ENCODE data around the gene SPANXN1.
"Not testable (repeated sequence)": the region's sequence is repeated elsewhere in the genome, so short reads cannot be mapped to it uniquely, and the experiment has no call there.

Gene SPANXN1
- total RNA-seq, result 0 reads per million in 3 donors

DNA sequence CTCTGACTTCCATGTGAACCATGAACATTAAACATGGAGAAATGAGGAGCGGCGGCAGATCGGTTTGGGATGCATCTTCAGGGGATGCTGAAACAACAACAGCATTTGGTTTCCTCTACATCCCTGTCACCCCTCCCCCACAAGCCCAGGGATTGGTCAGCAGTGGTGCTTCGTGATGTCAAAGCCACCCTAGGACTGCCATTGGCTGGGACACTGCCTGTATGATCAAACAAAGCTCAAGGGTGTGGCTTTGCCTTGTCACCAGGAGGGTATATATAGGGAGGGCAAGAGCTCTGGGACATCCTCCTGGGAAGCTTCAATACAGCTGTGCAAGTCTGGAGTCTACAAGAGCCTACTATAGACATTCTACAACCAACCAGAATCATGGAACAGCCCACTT is at the start of gene SPANXN1:
SPANXN1 (plus strand) TSS at position 301 of the 400 bp plus-strand sequence; CDS start at position 385, 84 bp downstream.
- H3K27me3 ChIP-seq (replicated peaks; ENCODE audit: control insufficient read depth, insufficient read depth, low read length, poor library complexity, severe bottlenecking); H3K9me3 ChIP-seq (ENCODE audit: control insufficient read depth, low read length); H3K36me3 ChIP-seq (ENCODE audit: control insufficient read depth, insufficient read depth, low read length); H3K4me1 ChIP-seq (ENCODE audit: control insufficient read depth, insufficient read depth, low read length, poor library complexity, severe bottlenecking); H3K27ac ChIP-seq (ENCODE audit: insufficient read depth, low read length, poor library complexity, severe bottlenecking); H3K4me3 ChIP-seq (ENCODE audit: insufficient read depth, low read depth, low read length, poor library complexity, severe bottlenecking); DNase-seq: not testable (repeated sequence)

- no peak for DNase-seq
- Histone ChIP-seq H3K9me3 (ENCODE audit: control insufficient read depth, low read length) (no peaks in the 10 kb centered on the region), H3K4me1 (ENCODE audit: control insufficient read depth, insufficient read depth, low read length, poor library complexity, severe bottlenecking) (no peaks in the 10 kb centered on the region), H3K4me3 (ENCODE audit: insufficient read depth, low read depth, low read length, poor library complexity, severe bottlenecking) (no peak overlapping the region), H3K27me3 (replicated peaks; ENCODE audit: control insufficient read depth, insufficient read depth, low read length, poor library complexity, severe bottlenecking) (no peaks in the 10 kb centered on the region), H3K27ac (ENCODE audit: insufficient read depth, low read length, poor library complexity, severe bottlenecking) (no peak overlapping the region), H3K36me3 (ENCODE audit: control insufficient read depth, insufficient read depth, low read length) (no peaks in the 10 kb centered on the region)
Measured at GRCh38 chrX:145199078-145199477, 48.2 kb upstream of the SPANXN1 start.

- no peak for DNase-seq
- Histone ChIP-seq H3K4me1 (ENCODE audit: control insufficient read depth, insufficient read depth, low read length, poor library complexity, severe bottlenecking) (no peaks in the 10 kb centered on the region), H3K27ac (ENCODE audit: insufficient read depth, low read length, poor library complexity, severe bottlenecking) (no peak overlapping the region), H3K36me3 (ENCODE audit: control insufficient read depth, insufficient read depth, low read length) (no peaks in the 10 kb centered on the region), H3K4me3 (ENCODE audit: insufficient read depth, low read depth, low read length, poor library complexity, severe bottlenecking) (no peak overlapping the region), H3K27me3 (replicated peaks; ENCODE audit: control insufficient read depth, insufficient read depth, low read length, poor library complexity, severe bottlenecking) (no peaks in the 10 kb centered on the region), H3K9me3 (ENCODE audit: control insufficient read depth, low read length) (no peaks in the 10 kb centered on the region)
Measured at GRCh38 chrX:145213504-145213903, 33.8 kb upstream of the SPANXN1 start.

- Histone ChIP-seq H3K36me3 (ENCODE audit: control insufficient read depth, insufficient read depth, low read length) (no peaks in the 10 kb centered on the region), H3K9me3 (ENCODE audit: control insufficient read depth, low read length) (no peaks in the 10 kb centered on the region), H3K27me3 (replicated peaks; ENCODE audit: control insufficient read depth, insufficient read depth, low read length, poor library complexity, severe bottlenecking) (no peaks in the 10 kb centered on the region), H3K4me1 (ENCODE audit: control insufficient read depth, insufficient read depth, low read length, poor library complexity, severe bottlenecking) (no peaks in the 10 kb centered on the region), H3K27ac (ENCODE audit: insufficient read depth, low read length, poor library complexity, severe bottlenecking) (no peak overlapping the region), H3K4me3 (ENCODE audit: insufficient read depth, low read depth, low read length, poor library complexity, severe bottlenecking) (no peak overlapping the region)
- DNase-seq, result no peak
Measured at GRCh38 chrX:145292218-145292617, 44.9 kb downstream of the SPANXN1 start.

Measured in effector memory CD4-positive, alpha-beta T cell (primary cell).